Astrocyte (in vitro differentiated cells and primary cell): ENCODE results near the gene MTUS2.

Experiments
- EZH2 ChIP-seq: IDR thresholded peaks from 2 replicates; pipeline ENCODE4 v1.6.1; 2012; ENCODE audit warnings: mild to moderate bottlenecking, low read length, inconsistent platforms; ENCODE audit not compliant: insufficient read depth
- TF ChIP-seq, protein P1 (sequence below): IDR thresholded peaks from 2 replicates; pipeline ENCODE4 v1.5.1; 2011; ENCODE audit warnings: low read depth, mild to moderate bottlenecking, inconsistent platforms, low read length, moderate library complexity; ENCODE audit not compliant: insufficient read depth

DNA sequence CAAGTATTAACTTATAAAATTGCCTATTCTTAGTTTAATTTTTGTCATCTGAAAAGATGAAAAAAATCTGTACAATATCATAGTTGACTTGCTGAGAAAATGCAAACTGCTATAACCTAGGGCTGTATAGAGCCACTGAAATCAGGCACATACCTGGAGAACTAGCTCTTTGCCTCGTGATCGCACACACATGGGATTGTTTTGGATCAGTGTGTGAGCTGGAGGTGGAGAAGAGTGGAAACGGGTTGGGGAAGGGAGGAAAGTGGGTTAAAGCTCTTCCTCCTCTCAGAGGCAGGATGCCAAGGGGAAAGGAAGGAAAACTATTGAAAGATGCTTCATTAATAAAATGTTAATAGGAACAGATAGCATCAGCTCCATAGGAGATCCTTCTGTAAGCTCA lies 2.7 kb downstream of the MTUS2 start:
- TF ChIP-seq, protein P1, sequence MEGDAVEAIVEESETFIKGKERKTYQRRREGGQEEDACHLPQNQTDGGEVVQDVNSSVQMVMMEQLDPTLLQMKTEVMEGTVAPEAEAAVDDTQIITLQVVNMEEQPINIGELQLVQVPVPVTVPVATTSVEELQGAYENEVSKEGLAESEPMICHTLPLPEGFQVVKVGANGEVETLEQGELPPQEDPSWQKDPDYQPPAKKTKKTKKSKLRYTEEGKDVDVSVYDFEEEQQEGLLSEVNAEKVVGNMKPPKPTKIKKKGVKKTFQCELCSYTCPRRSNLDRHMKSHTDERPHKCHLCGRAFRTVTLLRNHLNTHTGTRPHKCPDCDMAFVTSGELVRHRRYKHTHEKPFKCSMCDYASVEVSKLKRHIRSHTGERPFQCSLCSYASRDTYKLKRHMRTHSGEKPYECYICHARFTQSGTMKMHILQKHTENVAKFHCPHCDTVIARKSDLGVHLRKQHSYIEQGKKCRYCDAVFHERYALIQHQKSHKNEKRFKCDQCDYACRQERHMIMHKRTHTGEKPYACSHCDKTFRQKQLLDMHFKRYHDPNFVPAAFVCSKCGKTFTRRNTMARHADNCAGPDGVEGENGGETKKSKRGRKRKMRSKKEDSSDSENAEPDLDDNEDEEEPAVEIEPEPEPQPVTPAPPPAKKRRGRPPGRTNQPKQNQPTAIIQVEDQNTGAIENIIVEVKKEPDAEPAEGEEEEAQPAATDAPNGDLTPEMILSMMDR, result no peak
- TF ChIP-seq EZH2, result no peak
